ENCODE data around the gene IQCK. TPM values are rescaled to one million over a fixed set of nuclear protein-coding genes. Genes with fewer than 3 reads are reported as not detected.
"Not testable (repeated sequence)": the region's sequence is repeated elsewhere in the genome, so short reads cannot be mapped to it uniquely, and the experiment has no call there.

IQCK gene
- total and polyA plus RNA-seq, 4 donors, result 4.0 to 10.0 (median 5.7) TPM

- Histone ChIP-seq H3K4me3 (ENCODE audit: low read length in 2 of 2) (no peak overlapping the region), H3K27ac (ENCODE audit: low read depth in 1 of 2, low read length in 2 of 2) (no peak overlapping the region), H3K9me3 (ENCODE audit: control insufficient read depth, low read length) (no peaks in the 10 kb centered on the region), H3K27me3 (ENCODE audit: control insufficient read depth in 1 of 2, insufficient read depth in 2 of 2, low read length in 1 of 2) (no peaks in the 10 kb centered on the region), H3K36me3 (ENCODE audit: control insufficient read depth in 1 of 2, insufficient read depth in 2 of 2, low read length in 1 of 2) (no peaks in the 10 kb centered on the region), H3K4me1 (ENCODE audit: control insufficient read depth in 1 of 2, insufficient read depth in 2 of 2, low read length in 2 of 2) (no peaks in the 10 kb centered on the region)
- no peak for ATAC-seq (ENCODE audit: low FRiP score)
- DNase-seq, result no peak
- 84% methylated on average over 3 of the region's 3 CpGs for WGBS, 2 donors
- intact Hi-C loops (cut with DNase I), result no loop called here
These were observed 66.2 kb downstream of the IQCK start for GRCh38 chr16:19784183-19784736.

GRCh38 chr16:19785081-19785480, 67.0 kb downstream of the IQCK start:
- H3K27ac ChIP-seq (ENCODE audit: low read depth in 1 of 2, low read length in 2 of 2), result no peak overlapping the region
- intact Hi-C loops (cut with DNase I), result no loop called here
- no peak for ATAC-seq (ENCODE audit: low FRiP score)

GRCh38 chr16:19785512-19786130, 67.5 kb downstream of the IQCK start:
- Histone ChIP-seq H3K27ac (ENCODE audit: low read depth in 1 of 2, low read length in 2 of 2) (no peak overlapping the region), H3K4me1 (ENCODE audit: control insufficient read depth in 1 of 2, insufficient read depth in 2 of 2, low read length in 2 of 2) (no peaks in the 10 kb centered on the region), H3K4me3 (ENCODE audit: low read length in 2 of 2) (no peak overlapping the region), H3K36me3 (ENCODE audit: control insufficient read depth in 1 of 2, insufficient read depth in 2 of 2, low read length in 1 of 2) (no peaks in the 10 kb centered on the region), H3K27me3 (ENCODE audit: control insufficient read depth in 1 of 2, insufficient read depth in 2 of 2, low read length in 1 of 2) (no peaks in the 10 kb centered on the region), H3K9me3 (ENCODE audit: control insufficient read depth, low read length) (no peaks in the 10 kb centered on the region)
- DNase-seq (no peak), ATAC-seq (ENCODE audit: low FRiP score) (no peak)
- 68 to 69% methylated on average over 10 of the region's 10 CpGs for WGBS, 2 donors
- intact Hi-C loops (cut with DNase I), result no loop called here

More at GRCh38 chr16:19785081-19785480, 67.0 kb downstream of the IQCK start:
- no peaks in the 10 kb centered on the region for H3K9me3 ChIP-seq (ENCODE audit: control insufficient read depth, low read length)
- H3K36me3 ChIP-seq (ENCODE audit: control insufficient read depth in 1 of 2, insufficient read depth in 2 of 2, low read length in 1 of 2), result no peaks in the 10 kb centered on the region
- no peak overlapping the region for H3K4me3 ChIP-seq (ENCODE audit: low read length in 2 of 2)
- DNase-seq, result no peak
- H3K4me1 ChIP-seq (ENCODE audit: control insufficient read depth in 1 of 2, insufficient read depth in 2 of 2, low read length in 2 of 2), result no peaks in the 10 kb centered on the region
- 94 to 95% methylated on average over 1 of the region's 1 CpG for WGBS, 2 donors
- no peaks in the 10 kb centered on the region for H3K27me3 ChIP-seq (ENCODE audit: control insufficient read depth in 1 of 2, insufficient read depth in 2 of 2, low read length in 1 of 2)

- H3K36me3 ChIP-seq (ENCODE audit: control insufficient read depth in 1 of 2, insufficient read depth in 2 of 2, low read length in 1 of 2); H3K9me3 ChIP-seq (ENCODE audit: control insufficient read depth, low read length); intact Hi-C loops (cut with DNase I); H3K27me3 ChIP-seq (ENCODE audit: control insufficient read depth in 1 of 2, insufficient read depth in 2 of 2, low read length in 1 of 2); H3K27ac ChIP-seq (ENCODE audit: low read depth in 1 of 2, low read length in 2 of 2); DNase-seq; H3K4me3 ChIP-seq (ENCODE audit: low read length in 2 of 2); H3K4me1 ChIP-seq (ENCODE audit: control insufficient read depth in 1 of 2, insufficient read depth in 2 of 2, low read length in 2 of 2); ATAC-seq (ENCODE audit: low FRiP score): not testable (repeated sequence)
- 100% methylated on average over 1 of the region's 5 CpGs for WGBS, 2 donors
These were observed 83.3 kb downstream of the IQCK start for GRCh38 chr16:19801369-19801768.

- H3K27ac ChIP-seq (ENCODE audit: low read depth in 1 of 2, low read length in 2 of 2); intact Hi-C loops (cut with DNase I); H3K36me3 ChIP-seq (ENCODE audit: control insufficient read depth in 1 of 2, insufficient read depth in 2 of 2, low read length in 1 of 2); DNase-seq; ATAC-seq (ENCODE audit: low FRiP score); H3K27me3 ChIP-seq (ENCODE audit: control insufficient read depth in 1 of 2, insufficient read depth in 2 of 2, low read length in 1 of 2); H3K4me3 ChIP-seq (ENCODE audit: low read length in 2 of 2); H3K4me1 ChIP-seq (ENCODE audit: control insufficient read depth in 1 of 2, insufficient read depth in 2 of 2, low read length in 2 of 2); H3K9me3 ChIP-seq (ENCODE audit: control insufficient read depth, low read length): not testable (repeated sequence)
- WGBS, 2 donors, result 76 to 79% methylated on average over 2 of the region's 4 CpGs
These were observed 83.8 kb downstream of the IQCK start for GRCh38 chr16:19801824-19802223.

GRCh38 chr16:19802612-19803011, 84.5 kb downstream of the IQCK start:
- Histone ChIP-seq H3K4me1 (ENCODE audit: control insufficient read depth in 1 of 2, insufficient read depth in 2 of 2, low read length in 2 of 2) (no peaks in the 10 kb centered on the region), H3K27me3 (ENCODE audit: control insufficient read depth in 1 of 2, insufficient read depth in 2 of 2, low read length in 1 of 2) (no peaks in the 10 kb centered on the region), H3K9me3 (ENCODE audit: control insufficient read depth, low read length) (no peaks in the 10 kb centered on the region), H3K36me3 (ENCODE audit: control insufficient read depth in 1 of 2, insufficient read depth in 2 of 2, low read length in 1 of 2) (no peaks in the 10 kb centered on the region), H3K27ac (ENCODE audit: low read depth in 1 of 2, low read length in 2 of 2) (no peak overlapping the region), H3K4me3 (ENCODE audit: low read length in 2 of 2) (no peak overlapping the region)
- DNase-seq (no peak), ATAC-seq (ENCODE audit: low FRiP score) (no peak)
- intact Hi-C loops (cut with DNase I), result no loop called here
- 77 to 78% methylated on average over 8 of the region's 8 CpGs for WGBS, 2 donors

- no peaks in the 10 kb centered on the region for H3K36me3 ChIP-seq (ENCODE audit: control insufficient read depth in 1 of 2, insufficient read depth in 2 of 2, low read length in 1 of 2)
- WGBS, 2 donors, result 79 to 81% methylated on average over 10 of the region's 10 CpGs
- H3K9me3 ChIP-seq (ENCODE audit: control insufficient read depth, low read length), result no peaks in the 10 kb centered on the region
- peak; percentile 55 for ATAC-seq (ENCODE audit: low FRiP score)
- peak in 1 of 2 donors; percentile 81 for DNase-seq
- peaks cover 0 to 3% of the 10 kb centered on the region in 2 donors for H3K4me1 ChIP-seq (ENCODE audit: control insufficient read depth in 1 of 2, insufficient read depth in 2 of 2, low read length in 2 of 2)
- H3K27me3 ChIP-seq (ENCODE audit: control insufficient read depth in 1 of 2, insufficient read depth in 2 of 2, low read length in 1 of 2), result no peaks in the 10 kb centered on the region
- no peak overlapping the region for H3K4me3 ChIP-seq (ENCODE audit: low read length in 2 of 2)
- intact Hi-C loops (cut with DNase I), result no loop called here
- H3K27ac ChIP-seq (ENCODE audit: low read depth in 1 of 2, low read length in 2 of 2), result no peak overlapping the region
These were observed 86.7 kb downstream of the IQCK start for GRCh38 chr16:19804538-19805323.

- ATAC-seq (ENCODE audit: low FRiP score), result no peak
- intact Hi-C loops (cut with DNase I), result no loop called here
- no peak overlapping the region for H3K27ac ChIP-seq (ENCODE audit: low read depth in 1 of 2, low read length in 2 of 2)
- peaks cover 0 to 3% of the 10 kb centered on the region in 2 donors for H3K4me1 ChIP-seq (ENCODE audit: control insufficient read depth in 1 of 2, insufficient read depth in 2 of 2, low read length in 2 of 2)
- H3K4me3 ChIP-seq (ENCODE audit: low read length in 2 of 2), result no peak overlapping the region
- no peaks in the 10 kb centered on the region for H3K27me3 ChIP-seq (ENCODE audit: control insufficient read depth in 1 of 2, insufficient read depth in 2 of 2, low read length in 1 of 2)
- no peaks in the 10 kb centered on the region for H3K9me3 ChIP-seq (ENCODE audit: control insufficient read depth, low read length)
- WGBS, 2 donors, result 93 to 95% methylated on average over 4 of the region's 4 CpGs
- H3K36me3 ChIP-seq (ENCODE audit: control insufficient read depth in 1 of 2, insufficient read depth in 2 of 2, low read length in 1 of 2), result no peaks in the 10 kb centered on the region
- DNase-seq, result no peak
These were observed 87.5 kb downstream of the IQCK start for GRCh38 chr16:19805459-19806162.

All from aorta (tissue), 5 donors.